Ramos (cell line): ENCODE measurements around the gene GPBP1L1.
"Not testable (repeated sequence)": the region's sequence is repeated elsewhere in the genome, so short reads cannot be mapped to it uniquely, and the experiment has no call there.

Source experiments
- in situ Hi-C: fragments of 300-500 bp; cut with MboI; formaldehyde crosslinking; loops from one replicate; pipeline ENCODE4 v1.14.3; 2022; ENCODE audit warnings: low sequenced_read_pairs; ENCODE audit not compliant: unreplicated experiment

The GPBP1L1 gene, protein sequence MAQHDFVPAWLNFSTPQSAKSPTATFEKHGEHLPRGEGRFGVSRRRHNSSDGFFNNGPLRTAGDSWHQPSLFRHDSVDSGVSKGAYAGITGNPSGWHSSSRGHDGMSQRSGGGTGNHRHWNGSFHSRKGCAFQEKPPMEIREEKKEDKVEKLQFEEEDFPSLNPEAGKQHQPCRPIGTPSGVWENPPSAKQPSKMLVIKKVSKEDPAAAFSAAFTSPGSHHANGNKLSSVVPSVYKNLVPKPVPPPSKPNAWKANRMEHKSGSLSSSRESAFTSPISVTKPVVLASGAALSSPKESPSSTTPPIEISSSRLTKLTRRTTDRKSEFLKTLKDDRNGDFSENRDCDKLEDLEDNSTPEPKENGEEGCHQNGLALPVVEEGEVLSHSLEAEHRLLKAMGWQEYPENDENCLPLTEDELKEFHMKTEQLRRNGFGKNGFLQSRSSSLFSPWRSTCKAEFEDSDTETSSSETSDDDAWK

GRCh38 chr1:45686288-45687013 is at the start of gene GPBP1L1:
GPBP1L1 (minus strand) TSS chr1:45686533; CDS start chr1:45659087, 27,446 bp downstream.
- in situ Hi-C loops: no loop called here

GRCh38 chr1:45730780-45731319 is 44.5 kb upstream of the GPBP1L1 start:
- in situ Hi-C loops: no loop called here

- in situ Hi-C loops: no loop called here
Measured at GRCh38 chr1:45730075-45730779, 43.9 kb upstream of the GPBP1L1 start.

DNA sequence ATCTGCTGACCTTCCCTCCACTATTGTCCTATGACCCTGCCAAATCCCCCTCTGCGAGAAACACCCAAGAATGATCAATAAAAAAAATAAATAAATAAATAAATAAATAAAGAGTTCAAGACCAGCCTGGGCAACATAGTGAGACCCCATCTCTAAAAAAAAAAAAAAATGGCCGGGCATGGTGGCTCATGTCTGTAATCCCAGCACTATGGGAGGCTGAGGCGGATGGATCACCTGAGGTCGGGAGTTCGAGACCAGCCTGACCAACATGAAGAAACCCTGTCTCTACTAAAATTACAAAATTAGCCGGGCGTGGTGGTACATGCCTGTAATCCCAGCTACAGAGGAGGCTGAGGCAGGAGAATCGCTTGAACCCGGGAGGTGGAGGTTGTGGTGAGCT is 39.7 kb upstream of the GPBP1L1 start:
- in situ Hi-C loops: not testable (repeated sequence)

- in situ Hi-C loops: no loop called here
Measured at GRCh38 chr1:45723248-45723930, 37.1 kb upstream of the GPBP1L1 start.

- in situ Hi-C loops: no loop called here
Measured at GRCh38 chr1:45722809-45723208, 36.5 kb upstream of the GPBP1L1 start.

GRCh38 chr1:45721207-45721606 is 34.9 kb upstream of the GPBP1L1 start:
- in situ Hi-C loops: no loop called here

DNA sequence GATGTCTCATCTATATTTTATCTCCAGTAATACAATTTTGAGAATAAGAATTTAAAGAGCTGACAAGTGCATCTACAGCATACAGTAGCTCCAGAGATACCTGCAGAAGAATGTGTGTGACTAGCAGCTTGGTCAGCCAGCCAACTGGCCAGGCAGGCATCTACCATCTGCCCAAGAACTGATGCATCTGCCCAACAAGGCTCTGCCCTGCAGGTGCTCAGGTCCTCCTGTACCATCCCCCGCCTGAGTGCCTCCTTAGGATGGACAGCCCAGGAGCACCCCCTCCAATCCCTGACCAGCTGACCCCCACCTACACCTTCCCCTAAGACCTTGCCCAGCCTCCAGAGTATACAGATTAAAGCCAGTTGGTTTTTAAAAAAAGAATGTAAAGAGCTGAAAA is 32.0 kb upstream of the GPBP1L1 start:
- in situ Hi-C loops: no loop called here

DNA sequence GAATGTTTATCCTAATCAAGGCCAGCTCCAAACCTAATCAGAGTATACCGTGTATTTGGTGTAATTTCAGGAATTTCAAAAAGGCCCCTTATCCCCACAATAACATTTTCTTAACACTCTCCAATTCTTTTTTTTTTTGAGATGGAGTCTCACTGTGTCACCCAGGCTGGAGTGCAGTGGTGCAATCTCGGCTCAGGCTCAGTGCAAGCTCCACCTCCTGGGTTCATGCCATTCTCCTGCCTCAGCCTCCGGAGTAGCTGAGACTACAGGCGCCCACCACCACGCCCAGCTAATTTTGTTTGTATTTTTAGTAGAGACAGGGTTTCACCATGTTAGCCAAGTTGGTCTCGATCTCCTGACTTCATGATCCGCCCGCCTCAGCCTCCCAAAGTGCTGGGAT is 31.1 kb upstream of the GPBP1L1 start:
- in situ Hi-C loops: not testable (repeated sequence)

GRCh38 chr1:45716700-45717099 is 30.4 kb upstream of the GPBP1L1 start:
- in situ Hi-C loops: no loop called here

GRCh38 chr1:45713711-45714110 is 27.4 kb upstream of the GPBP1L1 start:
- in situ Hi-C loops: no loop called here

DNA sequence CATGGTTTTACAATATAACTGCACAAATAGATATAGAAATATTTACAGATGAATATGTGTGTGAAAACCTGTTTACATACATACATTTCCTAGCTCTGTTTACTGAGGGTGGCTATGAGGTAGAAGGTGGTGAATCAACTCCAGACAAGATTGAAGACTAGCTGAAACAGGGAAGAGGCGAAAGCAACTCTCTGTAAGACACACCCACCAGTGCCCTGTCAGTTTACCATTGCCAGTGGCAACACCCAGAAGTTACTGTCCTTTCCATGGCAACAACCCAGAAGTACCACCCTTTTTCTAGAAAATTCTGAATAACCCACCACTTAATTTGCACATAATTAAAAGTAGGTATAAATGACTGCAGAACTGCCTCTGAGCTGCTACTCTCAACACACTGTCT is 18.3 kb upstream of the GPBP1L1 start:
- in situ Hi-C loops: no loop called here

DNA sequence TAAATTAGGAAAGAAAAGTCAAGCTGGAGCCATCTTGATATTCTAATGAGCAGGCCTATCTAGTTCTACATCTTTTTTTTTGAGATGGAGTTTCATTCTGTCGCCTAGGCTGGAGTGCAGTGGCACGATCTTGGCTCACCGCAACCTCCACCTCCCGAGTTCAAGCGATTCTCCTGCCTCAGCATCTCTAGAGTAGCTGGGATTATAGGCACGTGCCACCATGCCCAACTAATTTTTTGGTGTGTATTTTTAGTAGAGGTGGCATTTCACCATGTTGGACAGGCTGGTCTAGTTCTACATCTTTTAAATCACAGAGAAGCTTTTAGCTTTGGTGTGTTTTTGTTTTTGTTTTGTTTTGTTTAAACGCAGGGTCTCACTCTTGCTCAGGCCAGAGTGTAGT is 8.5 kb upstream of the GPBP1L1 start:
- in situ Hi-C loops: no loop called here

GRCh38 chr1:45693811-45694210 is 7.5 kb upstream of the GPBP1L1 start:
- in situ Hi-C loops: not testable (repeated sequence)

DNA sequence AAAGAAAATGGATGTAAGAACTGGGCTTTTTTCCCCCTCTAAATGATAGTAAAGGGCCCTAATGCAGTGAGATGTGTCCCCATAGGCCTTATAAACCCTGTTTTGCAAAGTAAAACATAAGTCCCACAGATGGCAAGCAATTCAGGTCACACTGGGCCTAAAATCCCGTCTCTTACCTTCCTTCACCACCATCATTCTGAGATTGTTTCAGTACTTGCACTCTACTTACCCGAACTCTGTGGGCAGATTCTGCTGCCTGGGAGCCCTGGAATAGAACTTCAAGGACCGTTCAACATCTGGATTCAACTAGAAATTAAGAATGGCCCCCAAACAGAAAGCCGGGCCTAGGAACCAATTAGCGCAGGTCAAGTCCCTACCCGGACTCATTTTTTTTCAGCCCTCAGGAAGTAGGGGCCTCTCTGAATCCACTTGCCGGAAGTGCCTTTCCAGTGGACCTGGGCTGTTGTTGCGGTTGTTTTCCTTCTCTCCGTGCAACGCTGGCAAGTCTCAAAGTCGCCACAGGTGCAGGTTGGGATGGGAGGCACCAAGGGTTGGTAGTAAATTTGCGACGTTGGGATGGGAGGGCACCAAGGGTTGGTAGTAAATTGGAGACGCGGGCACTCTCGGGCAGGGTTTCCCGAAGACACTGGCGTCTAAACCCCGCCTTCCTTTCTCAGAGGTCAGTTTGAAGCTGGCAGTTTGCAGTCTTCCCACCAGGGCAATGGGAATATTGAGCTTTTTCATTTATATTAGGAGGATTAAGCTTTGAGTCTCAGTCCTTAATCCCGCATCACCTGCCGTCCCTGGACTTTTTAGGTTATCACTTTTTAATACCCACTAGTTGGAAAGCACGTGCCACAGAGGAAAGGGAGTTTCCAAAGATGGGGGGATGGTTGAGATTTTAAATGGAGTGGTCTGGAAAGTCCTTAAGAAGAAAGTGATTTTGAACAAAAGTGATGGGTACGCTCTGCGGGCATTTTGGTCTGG is 1.7 kb upstream of the GPBP1L1 start, which contains the start of gene TMEM69:
Gene TMEM69, plus strand, starts transcription at position 428 of the 987 bp plus-strand sequence. CDS start 2,888 bp downstream, outside the sequence.
- in situ Hi-C loops: no loop called here

GRCh38 chr1:45687014-45687753 is 851 bp upstream of the GPBP1L1 start:
- in situ Hi-C loops: no loop called here

GRCh38 chr1:45686015-45686287 is 382 bp downstream of the GPBP1L1 start:
- in situ Hi-C loops: no loop called here

DNA sequence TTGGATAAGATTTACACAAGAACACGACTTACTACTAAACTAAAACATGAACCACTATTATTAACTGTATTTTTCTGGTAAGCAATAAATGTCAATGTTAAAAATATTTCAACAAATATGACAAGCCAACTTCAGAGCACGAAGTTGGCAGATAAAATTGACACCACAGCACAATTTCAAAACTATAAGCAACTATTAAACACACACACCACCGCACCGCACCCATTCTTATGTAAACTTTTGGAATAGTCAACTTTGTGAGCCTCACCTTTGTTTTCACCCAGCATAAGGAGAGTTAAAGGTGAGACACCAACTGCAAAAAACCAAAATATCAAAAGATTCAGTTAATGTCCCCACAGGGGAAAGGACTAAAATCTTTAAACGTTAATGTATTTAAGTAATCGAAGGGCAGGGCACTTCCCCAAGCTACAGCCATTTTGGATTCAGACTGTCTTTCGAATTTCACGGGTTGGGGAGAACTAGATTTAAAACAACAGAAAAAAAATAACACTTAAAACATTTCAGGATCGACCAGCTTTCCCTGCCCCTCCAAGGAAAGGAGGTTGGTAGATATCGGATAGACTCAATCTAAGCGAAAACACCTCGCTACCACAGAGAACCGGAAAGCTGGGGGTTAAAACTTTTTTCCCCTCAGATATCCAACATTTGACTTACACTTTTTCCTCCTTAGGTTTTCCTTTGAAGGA is 872 bp downstream of the GPBP1L1 start:
- in situ Hi-C loops: no loop called here
